GM12873 (cell line): ENCODE data around the gene RPLP1.

Experiments used
- CTCF ChIP-seq: IDR thresholded peaks from 2 replicates; pipeline ENCODE4 v1.5.1; 2012; ENCODE audit warnings: low read depth, mild to moderate bottlenecking, moderate library complexity, low read length, control low read depth; ENCODE audit not compliant: insufficient read depth; ENCODE audit errors: missing control alignments

RPLP1 gene

GRCh38 chr15:69452692-69453521 is at the start of gene RPLP1:
Gene RPLP1 (plus strand): TSS chr15:69452818. CDS start chr15:69452949, 131 bp downstream.
- TF ChIP-seq CTCF: no peak

GRCh38 chr15:69403594-69403993 is 49.0 kb upstream of the RPLP1 start:
- no peak for TF ChIP-seq CTCF

- no peak for TF ChIP-seq CTCF
These were observed 47.5 kb upstream of the RPLP1 start for GRCh38 chr15:69405110-69405509.

- no peak for TF ChIP-seq CTCF
These were observed 44.8 kb upstream of the RPLP1 start for GRCh38 chr15:69407719-69408400.

GRCh38 chr15:69408841-69409240 is 43.8 kb upstream of the RPLP1 start:
- TF ChIP-seq CTCF: no peak

GRCh38 chr15:69410248-69410874 is 42.3 kb upstream of the RPLP1 start:
- peak; percentile 25 for TF ChIP-seq CTCF

GRCh38 chr15:69412274-69412673 is 40.3 kb upstream of the RPLP1 start:
- no peak for TF ChIP-seq CTCF
